Endodermal cell (in vitro differentiated cells): Measurements from ENCODE around the gene SNX20. TPM values are rescaled to one million over a fixed set of nuclear protein-coding genes. Genes with fewer than 3 reads are reported as not detected.

Experiments
- DNase-seq: peaks from one replicate; pipeline ENCODE4 v3.0.0-alpha.2; 2017
- H3K27ac ChIP-seq: 2 replicates; pipeline ENCODE4 v1.5.1; 2013; ENCODE audit warnings: mild to moderate bottlenecking, low read depth, low read length, moderate library complexity
- H3K27me3 ChIP-seq: 2 replicates; pipeline ENCODE4 v1.6.1; 2013; ENCODE audit warnings: mild to moderate bottlenecking, low read length, moderate library complexity; ENCODE audit not compliant: insufficient read depth, control insufficient read depth, poor library complexity, severe bottlenecking
- H3K36me3 ChIP-seq: 2 replicates; pipeline ENCODE4 v1.7.0; 2013; ENCODE audit warnings: mild to moderate bottlenecking, low read length, moderate library complexity; ENCODE audit not compliant: control insufficient read depth, insufficient read depth
- H3K4me1 ChIP-seq: one replicate; pipeline ENCODE4 v1.7.0; 2013; ENCODE audit warnings: low read length; ENCODE audit not compliant: control insufficient read depth, insufficient read depth
- H3K4me3 ChIP-seq: 2 replicates; pipeline ENCODE4 v1.5.1; 2013; ENCODE audit warnings: mild to moderate bottlenecking, low read length, moderate library complexity
- H3K9ac ChIP-seq: 2 replicates; pipeline ENCODE4 v1.6.1; 2013; ENCODE audit warnings: mild to moderate bottlenecking, low read length, moderate library complexity; ENCODE audit not compliant: poor library complexity, severe bottlenecking; ENCODE audit errors: extremely low read depth
- H3K9me3 ChIP-seq: 2 replicates; pipeline ENCODE4 v1.6.1; 2013; ENCODE audit warnings: mild to moderate bottlenecking, low read length, moderate library complexity; ENCODE audit not compliant: control insufficient read depth
- H3K27ac Mint-ChIP-seq: 2 replicates; pipeline ENCODE4 v1.8.0; 2020; ENCODE audit warnings: mixed read lengths
- H3K27me3 Mint-ChIP-seq: 2 replicates; pipeline ENCODE4 v1.8.0; 2021; ENCODE audit warnings: mild to moderate bottlenecking, mixed read lengths; ENCODE audit not compliant: insufficient read depth
- H3K36me3 Mint-ChIP-seq: 2 replicates; pipeline ENCODE4 v1.8.0; 2020; ENCODE audit warnings: low read depth, mixed read lengths
- H3K4me1 Mint-ChIP-seq: 2 replicates; pipeline ENCODE4 v1.8.0; 2020; ENCODE audit warnings: mixed read lengths
- H3K4me3 Mint-ChIP-seq: 2 replicates; pipeline ENCODE4 v1.8.0; 2020; ENCODE audit warnings: mild to moderate bottlenecking, moderate library complexity, mixed read lengths
- H3K9me3 Mint-ChIP-seq: 2 replicates; pipeline ENCODE4 v1.8.0; 2020; ENCODE audit warnings: mild to moderate bottlenecking, mixed read lengths
- WGBS, 2 experiments: methylation state at CpG; one replicate each; pipeline versions ENCODE4 v1.1.5 to v1.1.7; 2013; ENCODE audit warnings: missing lambda C conversion rate in 2 of 2, mixed read lengths in 1 of 2; ENCODE audit not compliant: insufficient coverage in 1 of 2, insufficient read length in 1 of 2; 5-methylcytosine and 5-hydroxymethylcytosine counted together
- total RNA-seq, 2 donors: library from RNA; stranded (reverse); fragmentation: NEBNext Ultra II Directional in 1 of 2; extraction: Animal tissue kit (Norgen Biotek cat#: 25700) in 1 of 2; gene quantifications; 2 replicates in 1 of 2; 3 replicates in 1 of 2; pipeline ENCODE4 v1.2.1, GENCODE V29; 2021
- TF ChIP-seq, protein P1 (sequence below): fragments of 200-600 bp; sonication (generic); conservative IDR thresholded peaks from 2 replicates; pipeline ENCODE4 v1.5.0; 2021; ENCODE audit warnings: antibody characterized with exemption, mild to moderate bottlenecking

Gene SNX20
- total RNA-seq, 2 donors from 2014 or later: not detected

DNA sequence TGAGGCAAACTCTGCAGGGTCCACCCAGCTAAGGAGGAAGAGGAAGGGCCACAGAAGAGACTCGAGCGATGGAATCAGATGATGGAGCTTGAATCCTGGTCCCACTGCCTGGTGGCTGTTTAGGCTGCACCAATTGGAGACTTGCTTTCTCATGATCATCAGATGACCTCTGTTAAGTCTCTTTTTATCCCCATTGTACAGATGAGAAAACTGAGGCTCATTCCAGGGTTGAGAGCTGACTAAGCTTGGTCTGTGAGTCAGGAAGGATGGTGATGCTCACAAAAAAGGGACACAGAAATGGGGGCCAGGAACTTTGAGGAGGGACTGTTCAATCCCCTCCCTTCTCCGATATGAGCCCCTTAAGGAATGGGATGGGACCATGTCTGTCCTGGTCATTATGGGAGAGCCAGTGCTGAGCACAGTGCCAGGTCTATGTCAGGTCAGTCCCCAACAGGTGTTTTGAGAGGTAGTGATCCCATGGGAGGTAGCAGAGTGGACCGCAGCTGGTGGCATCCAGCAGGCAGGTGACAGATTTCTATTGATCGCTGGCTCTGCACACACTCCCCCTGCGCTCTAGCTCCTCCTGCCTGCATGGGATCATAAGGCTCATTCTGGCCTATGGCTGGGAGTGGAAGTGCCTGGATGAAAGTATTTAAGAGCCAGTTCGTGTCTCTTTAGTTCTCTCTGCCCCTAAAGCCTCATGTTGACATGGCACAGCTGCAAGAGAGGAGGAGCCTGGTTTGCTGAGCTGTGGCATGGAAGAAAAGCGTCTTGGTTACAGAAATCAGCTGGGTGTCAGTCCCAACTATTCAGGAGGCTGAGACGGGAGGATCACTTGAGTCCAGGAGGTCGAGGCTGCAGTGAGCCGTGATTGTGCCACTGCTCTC, 27.2 kb downstream of the SNX20 start:
- Histone ChIP-seq H3K9ac (no peak overlapping the region), H3K4me1 (no peaks in the 10 kb centered on the region), H3K9me3 (no peaks in the 10 kb centered on the region), H3K36me3 (no peaks in the 10 kb centered on the region), H3K4me3 (no peak overlapping the region), H3K27me3 (no peaks in the 10 kb centered on the region), H3K27ac (no peak overlapping the region)
- DNase-seq: no peak
- peaks cover 4% of the 10 kb centered on the region for H3K4me1 Mint-ChIP-seq
- H3K27ac Mint-ChIP-seq: no peak overlapping the region
- H3K9me3 Mint-ChIP-seq: no peaks in the 10 kb centered on the region
- TF ChIP-seq, protein P1, sequence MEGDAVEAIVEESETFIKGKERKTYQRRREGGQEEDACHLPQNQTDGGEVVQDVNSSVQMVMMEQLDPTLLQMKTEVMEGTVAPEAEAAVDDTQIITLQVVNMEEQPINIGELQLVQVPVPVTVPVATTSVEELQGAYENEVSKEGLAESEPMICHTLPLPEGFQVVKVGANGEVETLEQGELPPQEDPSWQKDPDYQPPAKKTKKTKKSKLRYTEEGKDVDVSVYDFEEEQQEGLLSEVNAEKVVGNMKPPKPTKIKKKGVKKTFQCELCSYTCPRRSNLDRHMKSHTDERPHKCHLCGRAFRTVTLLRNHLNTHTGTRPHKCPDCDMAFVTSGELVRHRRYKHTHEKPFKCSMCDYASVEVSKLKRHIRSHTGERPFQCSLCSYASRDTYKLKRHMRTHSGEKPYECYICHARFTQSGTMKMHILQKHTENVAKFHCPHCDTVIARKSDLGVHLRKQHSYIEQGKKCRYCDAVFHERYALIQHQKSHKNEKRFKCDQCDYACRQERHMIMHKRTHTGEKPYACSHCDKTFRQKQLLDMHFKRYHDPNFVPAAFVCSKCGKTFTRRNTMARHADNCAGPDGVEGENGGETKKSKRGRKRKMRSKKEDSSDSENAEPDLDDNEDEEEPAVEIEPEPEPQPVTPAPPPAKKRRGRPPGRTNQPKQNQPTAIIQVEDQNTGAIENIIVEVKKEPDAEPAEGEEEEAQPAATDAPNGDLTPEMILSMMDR: no peak
- H3K36me3 Mint-ChIP-seq: no peaks in the 10 kb centered on the region
- WGBS, 2 experiments: 86 to 93% methylated on average over 8 to 11 of the region's 11 CpGs
- H3K4me3 Mint-ChIP-seq: no peak overlapping the region
- H3K27me3 Mint-ChIP-seq: peaks cover 1% of the 10 kb centered on the region

DNA sequence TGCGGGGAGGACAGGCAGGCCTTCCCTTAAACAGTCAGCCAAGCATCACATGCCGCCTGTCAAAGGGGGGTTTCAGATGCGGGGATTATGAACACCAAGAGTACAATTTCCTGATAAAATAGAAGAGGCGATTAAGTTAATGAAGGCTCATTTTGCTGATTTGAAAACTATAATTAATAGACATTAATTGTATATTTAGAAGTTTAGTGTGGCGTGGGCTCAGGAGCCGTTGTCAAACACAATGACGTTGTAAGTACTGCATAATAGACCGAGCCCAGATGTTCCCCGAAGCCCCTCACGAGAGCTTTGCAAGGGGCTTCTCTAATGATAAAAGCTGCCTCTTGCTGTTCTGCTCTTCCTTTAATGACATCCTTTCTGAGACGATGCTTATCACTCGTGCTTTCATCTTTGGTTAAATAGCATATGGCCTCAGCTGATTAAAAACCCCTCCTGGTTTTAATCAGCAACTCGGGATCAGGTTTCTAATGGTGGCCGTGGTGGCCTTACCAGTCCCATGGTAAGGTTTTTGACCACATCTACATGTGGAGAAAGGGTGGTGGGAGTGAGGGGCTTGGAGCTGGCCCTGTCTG, 28.2 kb downstream of the SNX20 start:
- Histone ChIP-seq H3K27ac (no peak overlapping the region), H3K27me3 (no peaks in the 10 kb centered on the region), H3K4me1 (no peaks in the 10 kb centered on the region), H3K9me3 (no peaks in the 10 kb centered on the region), H3K9ac (no peak overlapping the region), H3K36me3 (no peaks in the 10 kb centered on the region), H3K4me3 (no peak overlapping the region)
- Mint-ChIP-seq H3K9me3 (no peaks in the 10 kb centered on the region), H3K27me3 (no peaks in the 10 kb centered on the region), H3K4me3 (no peak overlapping the region), H3K4me1 (peaks cover 4% of the 10 kb centered on the region), H3K36me3 (no peaks in the 10 kb centered on the region), H3K27ac (no peak overlapping the region)
- no peak for DNase-seq
- TF ChIP-seq, protein P1: no peak
- 79 to 85% methylated on average over 9 to 14 of the region's 14 CpGs for WGBS, 2 experiments

DNA sequence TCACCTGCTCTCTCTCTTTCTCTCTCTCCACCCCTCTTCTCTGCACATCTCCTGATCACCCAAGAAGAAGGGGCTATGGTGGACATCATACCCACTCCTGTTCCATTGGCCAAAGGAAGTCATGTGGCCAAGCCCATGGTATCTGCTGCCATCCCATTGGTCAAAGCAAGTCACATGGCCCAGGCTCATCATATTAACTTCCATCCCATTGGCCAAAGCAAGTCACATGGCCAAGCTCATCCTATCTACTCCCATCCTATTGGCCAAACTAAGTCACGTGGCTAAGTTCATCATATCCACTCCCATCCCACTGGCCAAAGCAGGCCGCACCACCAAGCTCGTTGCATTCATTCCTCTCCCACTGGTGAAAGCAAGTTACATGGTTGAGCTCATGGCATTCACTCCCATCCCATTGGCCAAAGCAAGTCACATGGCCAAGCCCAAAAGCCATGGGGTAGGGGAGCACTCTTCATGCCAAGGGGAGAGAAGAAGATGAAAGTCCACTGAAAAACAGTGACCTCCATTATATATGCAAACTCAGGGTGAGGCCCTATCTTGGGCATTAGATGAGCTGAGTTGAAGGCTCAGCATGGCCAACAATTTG, 29.2 kb downstream of the SNX20 start:
- no peaks in the 10 kb centered on the region for H3K27me3 ChIP-seq
- no peak overlapping the region for H3K27ac ChIP-seq
- no peaks in the 10 kb centered on the region for H3K36me3 Mint-ChIP-seq
- TF ChIP-seq, protein P1: no peak
- H3K27ac Mint-ChIP-seq: no peak overlapping the region
- H3K9me3 Mint-ChIP-seq: no peaks in the 10 kb centered on the region
- no peaks in the 10 kb centered on the region for H3K9me3 ChIP-seq
- H3K27me3 Mint-ChIP-seq: no peaks in the 10 kb centered on the region
- no peak for DNase-seq
- WGBS, 2 experiments: 96 to 100% methylated on average over 1 to 3 of the region's 3 CpGs
- H3K36me3 ChIP-seq: no peaks in the 10 kb centered on the region
- H3K4me1 ChIP-seq: no peaks in the 10 kb centered on the region
- no peak overlapping the region for H3K9ac ChIP-seq
- H3K4me3 Mint-ChIP-seq: no peak overlapping the region
- no peak overlapping the region for H3K4me3 ChIP-seq
- H3K4me1 Mint-ChIP-seq: peaks cover 4% of the 10 kb centered on the region
